OCI-LY3 (cell line): Measurements from ENCODE around the gene VSIG4.

ENCODE experiments used
- CTCF ChIP-seq: fragments of 200-600, 300-600 bp; sonication (generic); IDR thresholded peaks from 2 replicates; pipeline ENCODE4 v1.5.1; 2014; ENCODE audit warnings: antibody characterized with exemption, low read length, low read depth
- EZH2phosphoT487 ChIP-seq: fragments of 200-600 bp; shearing (Covaris generic); IDR thresholded peaks from 2 replicates; pipeline ENCODE4 v1.6.1; 2018; ENCODE audit warnings: antibody characterized with exemption, mixed run types, low read depth

GRCh38 chrX:65987811-65988210 is 52.1 kb downstream of the VSIG4 start:
- no peak for TF ChIP-seq CTCF
- TF ChIP-seq EZH2phosphoT487: no peak
